MCF 10A (cell line): Measurements from ENCODE around the gene DDX28. TPM values are rescaled to one million over a fixed set of nuclear protein-coding genes. Genes with fewer than 3 reads are reported as not detected.

ENCODE experiments used
- BruUV-seq: library from RNA; stranded (reverse); fragments of 400-500 nt; replicated peaks from 2 replicates; lab custom pipeline; 2021; lab: Mats Ljungman, UMichigan
- CTCF ChIA-PET: fragments of 300-600 bp; sonication (Branson Sonifier 250); formaldehyde crosslinking; extraction: SDS; loops from one replicate; lab custom pipeline; 2021; ENCODE audit warnings: antibody characterized with exemption, inconsistent platforms; lab: Yijun Ruan, JAX
- POLR2A ChIA-PET: fragments of 300-600, 350-650 bp; sonication (Branson Sonifier 250); formaldehyde crosslinking; extraction: SDS; loops from one replicate; lab custom pipeline; 2020; ENCODE audit warnings: antibody characterized with exemption, inconsistent platforms; lab: Yijun Ruan, JAX
- DNase-seq: peaks from one replicate; pipeline ENCODE4 v3.0.0-alpha.2; 2018; ENCODE audit not compliant: unreplicated experiment
- H3K27ac Mint-ChIP-seq: one replicate; pipeline ENCODE4 v1.8.0; 2022; ENCODE audit warnings: mild to moderate bottlenecking, low read depth, mixed read lengths; ENCODE audit not compliant: unreplicated experiment
- H3K27me3 Mint-ChIP-seq: one replicate; pipeline ENCODE4 v1.8.0; 2022; ENCODE audit warnings: mixed read lengths; ENCODE audit not compliant: insufficient read depth, unreplicated experiment
- H3K36me3 Mint-ChIP-seq: one replicate; pipeline ENCODE4 v1.8.0; 2022; ENCODE audit warnings: mild to moderate bottlenecking, moderate library complexity, mixed read lengths; ENCODE audit not compliant: insufficient read depth, unreplicated experiment
- H3K4me1 Mint-ChIP-seq: one replicate; pipeline ENCODE4 v1.8.0; 2022; ENCODE audit warnings: mixed read lengths; ENCODE audit not compliant: insufficient read depth, unreplicated experiment
- H3K4me3 Mint-ChIP-seq: one replicate; pipeline ENCODE4 v1.8.0; 2022; ENCODE audit warnings: mild to moderate bottlenecking, moderate library complexity, mixed read lengths; ENCODE audit not compliant: unreplicated experiment
- H3K9me3 Mint-ChIP-seq: one replicate; pipeline ENCODE4 v1.8.0; 2022; ENCODE audit warnings: mixed read lengths; ENCODE audit not compliant: unreplicated experiment
- intact Hi-C: fragments of 100-400 bp; cut with micrococcal nuclease; formaldehyde crosslinking; loops from 2 replicates; pipeline ENCODE4 v1.14.1; 2022
- total RNA-seq: library from RNA; stranded (reverse); gene quantifications from 2 replicates; pipeline ENCODE4 v1.2.3, GENCODE V29; 2022
- TF ChIP-seq, protein P1 (sequence below): fragments of 200-600 bp; IDR thresholded peaks from one replicate; pipeline ENCODE4 v1.8.0; 2022; ENCODE audit warnings: antibody characterized with exemption, mild to moderate bottlenecking; ENCODE audit not compliant: unreplicated experiment

Gene DDX28
- total RNA-seq, 1 experiment from 2014 or later = 11.7 TPM

- Mint-ChIP-seq H3K27me3 (no peaks in the 10 kb centered on the region), H3K4me1 (no peaks in the 10 kb centered on the region), H3K9me3 (no peaks in the 10 kb centered on the region), H3K27ac (no peak overlapping the region), H3K36me3 (peaks cover 82% of the 10 kb centered on the region), H3K4me3 (no peak overlapping the region)
- intact Hi-C loops = no loop called here
- TF ChIP-seq, protein P1, sequence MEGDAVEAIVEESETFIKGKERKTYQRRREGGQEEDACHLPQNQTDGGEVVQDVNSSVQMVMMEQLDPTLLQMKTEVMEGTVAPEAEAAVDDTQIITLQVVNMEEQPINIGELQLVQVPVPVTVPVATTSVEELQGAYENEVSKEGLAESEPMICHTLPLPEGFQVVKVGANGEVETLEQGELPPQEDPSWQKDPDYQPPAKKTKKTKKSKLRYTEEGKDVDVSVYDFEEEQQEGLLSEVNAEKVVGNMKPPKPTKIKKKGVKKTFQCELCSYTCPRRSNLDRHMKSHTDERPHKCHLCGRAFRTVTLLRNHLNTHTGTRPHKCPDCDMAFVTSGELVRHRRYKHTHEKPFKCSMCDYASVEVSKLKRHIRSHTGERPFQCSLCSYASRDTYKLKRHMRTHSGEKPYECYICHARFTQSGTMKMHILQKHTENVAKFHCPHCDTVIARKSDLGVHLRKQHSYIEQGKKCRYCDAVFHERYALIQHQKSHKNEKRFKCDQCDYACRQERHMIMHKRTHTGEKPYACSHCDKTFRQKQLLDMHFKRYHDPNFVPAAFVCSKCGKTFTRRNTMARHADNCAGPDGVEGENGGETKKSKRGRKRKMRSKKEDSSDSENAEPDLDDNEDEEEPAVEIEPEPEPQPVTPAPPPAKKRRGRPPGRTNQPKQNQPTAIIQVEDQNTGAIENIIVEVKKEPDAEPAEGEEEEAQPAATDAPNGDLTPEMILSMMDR = no peak
- BruUV-seq = no TSS peak
- ChIA-PET CTCF (interaction anchor here (1.1 kb wide), 1 partner anchor 64 kb away, joined by 3 read pairs; no protein-coding TSS in a partner anchor), POLR2A (no interaction called here)
- no peak for DNase-seq
Observed at GRCh38 chr16:68049449-68049848, 26.4 kb upstream of the DDX28 start.

GRCh38 chr16:68047987-68048386, 25.0 kb upstream of the DDX28 start:
- CTCF ChIA-PET = interaction anchor here (0.6 to 1.0 kb wide), 3 partner anchors 25 to 106 kb away, joined by 3 to 4 read pairs (median 3); partner anchors contain the start of genes DDX28 and DUS2
- intact Hi-C loops = no loop called here
- no TSS peak for BruUV-seq
- no peak overlapping the region for H3K4me3 Mint-ChIP-seq
- no peaks in the 10 kb centered on the region for H3K9me3 Mint-ChIP-seq
- peaks cover 71% of the 10 kb centered on the region for H3K36me3 Mint-ChIP-seq
- H3K27ac Mint-ChIP-seq = no peak overlapping the region
- POLR2A ChIA-PET = interaction anchor here (0.7 kb wide), 1 partner anchor 45 kb away, joined by 3 read pairs; no protein-coding TSS in a partner anchor
- no peaks in the 10 kb centered on the region for H3K4me1 Mint-ChIP-seq
- TF ChIP-seq, protein P1 = no peak
- H3K27me3 Mint-ChIP-seq = no peaks in the 10 kb centered on the region
- no peak for DNase-seq

- intact Hi-C loops = no loop called here
- H3K27me3 Mint-ChIP-seq = no peaks in the 10 kb centered on the region
- DNase-seq = no peak
- H3K4me3 Mint-ChIP-seq = no peak overlapping the region
- ChIA-PET POLR2A (interaction anchor here (0.6 to 0.8 kb wide), 3 partner anchors 15 to 170 kb away, joined by 3 to 4 read pairs (median 3); no protein-coding TSS in a partner anchor), CTCF (interaction anchor here (0.6 to 1.1 kb wide), 5 partner anchors 19 to 1411 kb away, joined by 3 to 5 read pairs (median 4); no protein-coding TSS in a partner anchor)
- H3K36me3 Mint-ChIP-seq = peaks cover 65% of the 10 kb centered on the region
- no peaks in the 10 kb centered on the region for H3K9me3 Mint-ChIP-seq
- peak overlapping the region; percentile 27 for H3K27ac Mint-ChIP-seq
- H3K4me1 Mint-ChIP-seq = no peaks in the 10 kb centered on the region
- TF ChIP-seq, protein P1 = no peak
- BruUV-seq = no TSS peak
Observed at GRCh38 chr16:68046106-68046505, 23.1 kb upstream of the DDX28 start.

GRCh38 chr16:68041783-68042182, 18.8 kb upstream of the DDX28 start:
- POLR2A ChIA-PET = interaction anchor here (1.1 to 1.2 kb wide), 2 partner anchors 51 to 106 kb away, joined by 3 to 4 read pairs; no protein-coding TSS in a partner anchor
- TF ChIP-seq, protein P1 = no peak
- H3K27ac Mint-ChIP-seq = no peak overlapping the region
- no TSS peak for BruUV-seq
- peaks cover 56% of the 10 kb centered on the region for H3K36me3 Mint-ChIP-seq
- DNase-seq = no peak
- no peaks in the 10 kb centered on the region for H3K9me3 Mint-ChIP-seq
- no peak overlapping the region for H3K4me3 Mint-ChIP-seq
- no peaks in the 10 kb centered on the region for H3K27me3 Mint-ChIP-seq
- no peaks in the 10 kb centered on the region for H3K4me1 Mint-ChIP-seq
- intact Hi-C loops = loop anchor here (2.0 kb wide), 2 partner anchors 75 to 105 kb away; partner anchors contain the start of gene PSMB10
- CTCF ChIA-PET = interaction anchor here (1.1 to 3.9 kb wide), 6 partner anchors 10 to 158 kb away, joined by 3 to 33 read pairs (median 17); partner anchors contain the start of gene NRN1L
